Loucy (cell line): Measurements from ENCODE around the gene GCNT4.

Experiments used
- H2AFZ ChIP-seq: fragments of 200-600 bp; sonication (generic); 2 replicates; pipeline ENCODE4 v1.6.0; 2016; ENCODE audit warnings: antibody characterized with exemption, mild to moderate bottlenecking, low read length, moderate library complexity
- H3F3A ChIP-seq: fragments of 200-600 bp; 2 replicates; pipeline ENCODE4 v1.6.0; 2016; ENCODE audit warnings: antibody characterized with exemption, low read depth, mild to moderate bottlenecking
- H3K27me3 ChIP-seq: fragments of 200-600 bp; sonication (generic); 2 replicates; pipeline ENCODE4 v1.6.1; 2014; ENCODE audit warnings: low read length, mild to moderate bottlenecking; ENCODE audit not compliant: insufficient read depth, poor library complexity, severe bottlenecking
- H3K36me3 ChIP-seq: fragments of 200-600 bp; sonication (generic); 2 replicates; pipeline ENCODE4 v1.6.1; 2016; ENCODE audit warnings: low read length; ENCODE audit not compliant: insufficient read depth
- H3K4me1 ChIP-seq: fragments of 200-600 bp; sonication (generic); 2 replicates; pipeline ENCODE4 v1.5.1; 2014; ENCODE audit warnings: low read length, mild to moderate bottlenecking; ENCODE audit not compliant: insufficient read depth, poor library complexity, severe bottlenecking
- H3K4me2 ChIP-seq: fragments of 200-600 bp; sonication (generic); 2 replicates; pipeline ENCODE4 v1.6.0; 2014; ENCODE audit warnings: antibody characterized with exemption, low read length, low read depth, mild to moderate bottlenecking; ENCODE audit not compliant: poor library complexity, severe bottlenecking
- H3K4me3 ChIP-seq: fragments of 200-600 bp; sonication (generic); 2 replicates; pipeline ENCODE4 v1.5.1; 2014; ENCODE audit warnings: low read length, mild to moderate bottlenecking, mixed read lengths; ENCODE audit not compliant: poor library complexity, severe bottlenecking
- H3K79me2 ChIP-seq: fragments of 200-600 bp; sonication (generic); 2 replicates; pipeline ENCODE4 v1.6.1; 2014; ENCODE audit warnings: low read length; ENCODE audit not compliant: insufficient read depth
- H3K9ac ChIP-seq: fragments of 200-600 bp; sonication (generic); 2 replicates; pipeline ENCODE4 v1.6.0; 2014; ENCODE audit warnings: mild to moderate bottlenecking, low read depth, low read length, moderate library complexity; ENCODE audit not compliant: poor library complexity, severe bottlenecking
- H3K9me2 ChIP-seq: fragments of 200-600 bp; sonication (generic); replicated peaks from 2 replicates; pipeline ENCODE4 v1.6.1; 2016; ENCODE audit warnings: low read depth, low read length, mixed read lengths
- H3K9me3 ChIP-seq: fragments of 200-600 bp; sonication (generic); 2 replicates; pipeline ENCODE4 v1.6.1; 2014; ENCODE audit warnings: mild to moderate bottlenecking, antibody characterized with exemption, low read length, low read depth; ENCODE audit not compliant: insufficient read depth
- H4K20me1 ChIP-seq: fragments of 200-600 bp; sonication (generic); 2 replicates; pipeline ENCODE4 v1.6.0; 2014; ENCODE audit warnings: antibody characterized with exemption, low read length, mild to moderate bottlenecking; ENCODE audit not compliant: insufficient read depth, poor library complexity, severe bottlenecking
- EZH2phosphoT487 ChIP-seq: fragments of 200-600 bp; IDR thresholded peaks from 2 replicates; pipeline ENCODE4 v1.6.1; 2018; ENCODE audit warnings: antibody characterized with exemption, mild to moderate bottlenecking, moderate library complexity, borderline replicate concordance
- TF ChIP-seq, protein P1 (sequence below): fragments of 200-600 bp; sonication (generic); conservative IDR thresholded peaks from 2 replicates; pipeline ENCODE4 v1.5.1; 2014; ENCODE audit warnings: mild to moderate bottlenecking, antibody characterized with exemption, low read length

GCNT4 gene

DNA sequence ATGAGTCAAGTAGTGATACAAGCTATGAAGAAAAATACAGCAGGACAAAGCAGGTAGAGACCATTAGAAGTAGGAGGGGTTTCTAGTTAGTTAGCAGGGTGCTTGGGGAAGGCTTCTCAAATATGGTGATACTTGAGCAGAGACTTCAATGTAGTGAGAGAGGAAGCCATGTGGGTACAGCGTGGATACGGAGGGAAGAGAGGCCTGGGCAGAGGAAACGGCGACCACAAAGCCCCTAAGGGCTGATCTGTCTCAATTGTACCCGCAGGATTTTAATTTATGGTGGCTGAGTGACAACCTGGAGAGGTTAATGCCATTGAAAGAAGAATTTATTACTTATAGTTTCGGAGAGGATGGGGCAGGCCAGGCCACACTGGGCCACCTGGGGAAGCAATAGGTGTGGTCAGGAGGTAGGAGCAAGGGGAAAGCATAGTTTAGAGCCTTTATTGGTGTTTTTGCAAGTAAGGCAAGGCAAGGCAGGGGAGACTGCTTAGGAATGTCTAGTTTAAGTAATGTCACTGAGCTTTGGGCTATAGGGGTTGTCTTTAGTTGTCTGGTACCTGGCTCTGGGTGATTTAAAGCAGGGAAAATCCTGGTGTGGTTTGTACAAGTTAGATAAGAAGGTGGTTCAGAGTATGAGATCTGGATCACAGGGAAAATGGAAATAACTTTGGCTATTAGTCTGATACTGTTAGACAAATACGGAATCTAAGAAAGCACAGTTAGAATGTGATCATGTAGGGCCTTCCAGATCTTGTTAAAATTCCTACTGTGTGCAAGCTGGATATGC is 42.6 kb downstream of the GCNT4 start:
- Histone ChIP-seq H4K20me1 (no peaks in the 10 kb centered on the region), H3F3A (no peaks in the 10 kb centered on the region), H3K79me2 (no peaks in the 10 kb centered on the region), H3K4me1 (peaks cover 49% of the 10 kb centered on the region), H3K27me3 (no peaks in the 10 kb centered on the region), H3K9me2 (no peaks in the 10 kb centered on the region), H3K36me3 (no peaks in the 10 kb centered on the region), H3K9ac (peak overlapping the region; percentile 22), H2AFZ (no peak overlapping the region), H3K9me3 (peaks cover 4% of the 10 kb centered on the region), H3K4me2 (peak overlapping the region; percentile 80), H3K4me3 (peak overlapping the region; percentile 56)
- TF ChIP-seq, protein P1, sequence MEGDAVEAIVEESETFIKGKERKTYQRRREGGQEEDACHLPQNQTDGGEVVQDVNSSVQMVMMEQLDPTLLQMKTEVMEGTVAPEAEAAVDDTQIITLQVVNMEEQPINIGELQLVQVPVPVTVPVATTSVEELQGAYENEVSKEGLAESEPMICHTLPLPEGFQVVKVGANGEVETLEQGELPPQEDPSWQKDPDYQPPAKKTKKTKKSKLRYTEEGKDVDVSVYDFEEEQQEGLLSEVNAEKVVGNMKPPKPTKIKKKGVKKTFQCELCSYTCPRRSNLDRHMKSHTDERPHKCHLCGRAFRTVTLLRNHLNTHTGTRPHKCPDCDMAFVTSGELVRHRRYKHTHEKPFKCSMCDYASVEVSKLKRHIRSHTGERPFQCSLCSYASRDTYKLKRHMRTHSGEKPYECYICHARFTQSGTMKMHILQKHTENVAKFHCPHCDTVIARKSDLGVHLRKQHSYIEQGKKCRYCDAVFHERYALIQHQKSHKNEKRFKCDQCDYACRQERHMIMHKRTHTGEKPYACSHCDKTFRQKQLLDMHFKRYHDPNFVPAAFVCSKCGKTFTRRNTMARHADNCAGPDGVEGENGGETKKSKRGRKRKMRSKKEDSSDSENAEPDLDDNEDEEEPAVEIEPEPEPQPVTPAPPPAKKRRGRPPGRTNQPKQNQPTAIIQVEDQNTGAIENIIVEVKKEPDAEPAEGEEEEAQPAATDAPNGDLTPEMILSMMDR, result no peak
- TF ChIP-seq EZH2phosphoT487, result no peak

DNA sequence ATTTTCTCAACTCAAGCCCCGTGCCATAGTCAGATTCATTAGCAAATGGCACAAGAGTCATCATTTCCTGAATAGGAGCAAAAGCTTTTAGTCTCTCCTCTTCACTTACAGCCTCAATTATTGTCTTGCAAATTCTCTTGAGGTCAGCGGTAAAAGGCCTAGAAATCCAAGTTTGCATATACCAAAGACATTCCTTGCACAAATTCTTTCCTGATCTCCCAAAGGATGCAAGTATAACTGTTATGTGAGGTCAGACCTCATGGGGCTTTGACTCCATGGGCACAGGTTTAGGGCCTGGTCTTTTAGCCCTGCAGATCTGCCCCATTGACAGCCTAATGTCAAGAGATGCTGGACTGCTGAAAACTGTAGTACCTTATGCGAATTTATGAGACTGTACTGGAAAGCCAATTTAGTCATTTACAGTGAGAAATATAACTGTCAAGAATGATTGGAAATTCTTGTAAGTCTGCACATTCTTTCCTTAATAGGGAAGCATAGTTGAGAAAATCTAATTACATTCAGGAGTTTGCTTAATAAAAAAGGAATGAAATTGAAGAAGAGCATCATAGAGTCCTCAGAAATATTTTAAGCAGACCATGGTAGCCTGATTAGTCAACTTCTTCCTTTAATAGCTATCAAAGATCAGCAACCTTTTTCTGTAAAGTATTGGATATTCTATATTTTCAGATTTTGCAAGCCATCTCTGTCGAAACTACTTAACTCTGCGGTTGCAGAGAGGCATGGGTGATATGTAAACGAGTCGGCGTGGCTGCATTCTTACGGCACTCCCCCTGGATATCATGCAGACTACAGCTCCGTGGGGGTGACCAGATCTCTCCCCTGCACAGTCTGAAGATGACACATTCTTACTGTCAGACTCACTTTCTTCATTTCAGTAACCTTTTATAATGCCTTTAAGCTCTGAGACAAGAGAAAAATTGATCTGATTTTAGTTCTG is 45.2 kb downstream of the GCNT4 start:
- H3K79me2 ChIP-seq, result no peaks in the 10 kb centered on the region
- no peak overlapping the region for H3K4me3 ChIP-seq
- no peaks in the 10 kb centered on the region for H3K9me2 ChIP-seq
- no peaks in the 10 kb centered on the region for H3F3A ChIP-seq
- peaks cover 8% of the 10 kb centered on the region for H3K9me3 ChIP-seq
- no peak overlapping the region for H2AFZ ChIP-seq
- no peaks in the 10 kb centered on the region for H3K36me3 ChIP-seq
- H3K9ac ChIP-seq, result no peak overlapping the region
- no peaks in the 10 kb centered on the region for H4K20me1 ChIP-seq
- TF ChIP-seq EZH2phosphoT487, result no peak
- TF ChIP-seq, protein P1, result no peak
- H3K4me1 ChIP-seq, result peaks cover 47% of the 10 kb centered on the region
- H3K4me2 ChIP-seq, result no peak overlapping the region
- H3K27me3 ChIP-seq, result no peaks in the 10 kb centered on the region

- Histone ChIP-seq H3K36me3 (no peaks in the 10 kb centered on the region), H3K27me3 (no peaks in the 10 kb centered on the region), H3K4me2 (no peak overlapping the region), H4K20me1 (no peaks in the 10 kb centered on the region), H3K79me2 (no peaks in the 10 kb centered on the region), H2AFZ (no peak overlapping the region), H3K9ac (no peak overlapping the region), H3K9me2 (no peaks in the 10 kb centered on the region), H3K4me1 (peaks cover 34% of the 10 kb centered on the region), H3F3A (no peaks in the 10 kb centered on the region), H3K4me3 (no peak overlapping the region), H3K9me3 (peaks cover 8% of the 10 kb centered on the region)
- no peak for TF ChIP-seq EZH2phosphoT487
- TF ChIP-seq, protein P1, result no peak
Measured at GRCh38 chr5:75005561-75005960, 46.8 kb downstream of the GCNT4 start.
